H1 (cell line): ENCODE measurements around the gene MYO1D. TPM values are rescaled to one million over a fixed set of nuclear protein-coding genes. Genes with fewer than 3 reads are reported as not detected.

Source experiments
- CTCF ChIA-PET: fragments of 300-600 bp; sonication (Branson Sonifier 250); formaldehyde crosslinking; loops from one replicate; lab custom pipeline; 2021; ENCODE audit not compliant: partially characterized antibody; lab: Charles Lee
- POLR2A ChIA-PET: fragments of 300-600 bp; sonication (Branson Sonifier 250); formaldehyde crosslinking; loops from one replicate; lab custom pipeline; 2021; ENCODE audit warnings: inconsistent platforms; ENCODE audit not compliant: partially characterized antibody; lab: Charles Lee
- DNase-seq, 2 experiments: peaks; one replicate each; pipeline versions ENCODE4 v3.0.0 to v3.0.0-alpha.2; 2010 to 2022; ENCODE audit warnings: low spot score in 2 of 2, low read depth in 1 of 2, mixed read lengths in 1 of 2
- FAIRE-seq: peaks from 2 replicates; lab custom pipeline; 2011; peaks lifted over from hg19 to GRCh38; lab: Jason Lieb, UNC
- H2AFZ ChIP-seq: 2 replicates; pipeline ENCODE4 v1.8.1; 2012; ENCODE audit warnings: low read length, inconsistent platforms
- H2AK5ac ChIP-seq: 2 replicates; pipeline ENCODE4 v1.6.1; 2013; ENCODE audit warnings: low read depth, low read length
- H2BK120ac ChIP-seq: replicated peaks from 2 replicates; pipeline ENCODE3; 2013; ENCODE audit warnings: low read depth, low read length, inconsistent platforms
- H2BK12ac ChIP-seq: 2 replicates; pipeline ENCODE4 v1.6.1; 2013; ENCODE audit warnings: low read depth, low read length
- H2BK15ac ChIP-seq: 2 replicates; pipeline ENCODE4 v1.6.1; 2013; ENCODE audit warnings: low read length
- H2BK20ac ChIP-seq: 2 replicates; pipeline ENCODE4 v1.6.1; 2013; ENCODE audit warnings: low read length
- H2BK5ac ChIP-seq: 2 replicates; pipeline ENCODE4 v1.6.1; 2013; ENCODE audit warnings: low read depth, low read length
- H3K14ac ChIP-seq: 2 replicates; pipeline ENCODE4 v1.6.1; 2013; ENCODE audit warnings: inconsistent platforms; ENCODE audit not compliant: insufficient read length
- H3K18ac ChIP-seq: 2 replicates; pipeline ENCODE4 v1.6.1; 2013; ENCODE audit warnings: low read length; ENCODE audit errors: extremely low read depth
- H3K23ac ChIP-seq: 2 replicates; pipeline ENCODE4 v1.6.1; 2013; ENCODE audit warnings: inconsistent platforms; ENCODE audit not compliant: insufficient read length
- H3K23me2 ChIP-seq: 2 replicates; pipeline ENCODE4 v1.6.1; 2013; ENCODE audit warnings: low read depth, low read length
- H3K27ac ChIP-seq: 2 replicates; pipeline ENCODE4 v1.6.1; 2011; ENCODE audit warnings: low read depth, low read length, inconsistent platforms
- H3K27me3 ChIP-seq, 4 experiments: replicated peaks in 1 of 4; 1 replicate in 1 of 4; 2 replicates in 3 of 4; pipeline versions ENCODE4 v1.6.1 to v1.8.1; 2011 to 2013; ENCODE audit warnings: low read length in 3 of 4, mild to moderate bottlenecking in 3 of 4, inconsistent platforms in 2 of 4, mixed read lengths in 2 of 4, moderate library complexity in 1 of 4; ENCODE audit not compliant: control insufficient read depth in 3 of 4, insufficient read depth in 3 of 4; ENCODE audit errors: extremely low read depth in 1 of 4
- H3K36me3 ChIP-seq, 4 experiments: 2 replicates each; pipeline versions ENCODE4 v1.6.1 to v1.8.1; 2011 to 2013; ENCODE audit warnings: mild to moderate bottlenecking in 4 of 4, low read length in 3 of 4, moderate library complexity in 2 of 4, control low read depth in 1 of 4, inconsistent platforms in 1 of 4; ENCODE audit not compliant: insufficient read depth in 4 of 4, control insufficient read depth in 2 of 4
- H3K4ac ChIP-seq: replicated peaks from 2 replicates; pipeline ENCODE3; 2013; ENCODE audit warnings: low read length, low read depth, mixed read lengths, inconsistent platforms; ENCODE audit not compliant: insufficient read length
- H3K4me1 ChIP-seq, 4 experiments: replicated peaks in 1 of 4; 1 replicate in 1 of 4; 2 replicates in 3 of 4; pipeline versions ENCODE4 v1.6.1 to v1.8.1; 2011 to 2013; ENCODE audit warnings: low read length in 3 of 4, inconsistent platforms in 2 of 4, mixed read lengths in 1 of 4; ENCODE audit not compliant: insufficient read depth in 4 of 4, control insufficient read depth in 3 of 4
- H3K4me2 ChIP-seq, 2 experiments: 2 replicates each; pipeline versions ENCODE4 v1.6.1 to v1.8.1; 2011 to 2013; ENCODE audit warnings: low read depth in 2 of 2, low read length in 2 of 2, control low read depth in 1 of 2, inconsistent platforms in 1 of 2, mild to moderate bottlenecking in 1 of 2; ENCODE audit not compliant: insufficient read depth in 1 of 2
- H3K4me3 ChIP-seq, 4 experiments: fragments of 200-600, 300-600 bp in 1 of 4; sonication (generic), shearing (Covaris generic), sonication (Bioruptor Twin) in 1 of 4; 2 replicates each; pipeline versions ENCODE4 v1.5.1 to v1.8.1; 2011 to 2016; ENCODE audit warnings: low read length in 4 of 4, low read depth in 3 of 4, control low read depth in 2 of 4, inconsistent platforms in 2 of 4, mild to moderate bottlenecking in 2 of 4, mixed read lengths in 1 of 4, moderate library complexity in 1 of 4; ENCODE audit not compliant: insufficient read depth in 2 of 4; ENCODE audit errors: extremely low read depth in 1 of 4
- H3K56ac ChIP-seq: replicated peaks from 2 replicates; pipeline ENCODE3; 2013; ENCODE audit warnings: low read depth, mild to moderate bottlenecking, mixed read lengths, low read length, inconsistent platforms; ENCODE audit not compliant: insufficient read length
- H3K79me1 ChIP-seq: 2 replicates; pipeline ENCODE4 v1.6.1; 2013; ENCODE audit warnings: low read depth, low read length, control low read depth
- H3K79me2 ChIP-seq, 2 experiments: 2 replicates each; pipeline versions ENCODE4 v1.6.1 to v1.8.1; 2012 to 2013; ENCODE audit warnings: low read length in 2 of 2, mild to moderate bottlenecking in 2 of 2, inconsistent platforms in 1 of 2; ENCODE audit not compliant: insufficient read depth in 2 of 2, control insufficient read depth in 1 of 2
- H3K9ac ChIP-seq, 4 experiments: replicated peaks in 1 of 4; 1 replicate in 1 of 4; 2 replicates in 3 of 4; pipeline versions ENCODE4 v1.6.1 to v1.8.1; 2011 to 2013; ENCODE audit warnings: low read depth in 3 of 4, low read length in 3 of 4, control low read depth in 2 of 4, mild to moderate bottlenecking in 2 of 4, moderate library complexity in 2 of 4, inconsistent platforms in 1 of 4; ENCODE audit errors: extremely low read depth in 1 of 4
- H3K9me3 ChIP-seq, 2 experiments: 2 replicates each; pipeline versions ENCODE4 v1.6.1 to v1.8.1; 2012 to 2013; ENCODE audit warnings: mild to moderate bottlenecking in 2 of 2, moderate library complexity in 2 of 2, control low read depth in 1 of 2, inconsistent platforms in 1 of 2, low read depth in 1 of 2, low read length in 1 of 2, mixed read lengths in 1 of 2; ENCODE audit not compliant: insufficient read depth in 2 of 2
- H4K20me1 ChIP-seq, 2 experiments: replicated peaks in 1 of 2; 2 replicates each; pipeline versions ENCODE3 to v1.8.1; 2011 to 2013; ENCODE audit warnings: inconsistent platforms in 2 of 2, low read length in 2 of 2, mild to moderate bottlenecking in 1 of 2; ENCODE audit not compliant: insufficient read depth in 2 of 2, control insufficient read depth in 1 of 2
- H4K5ac ChIP-seq: 2 replicates; pipeline ENCODE4 v1.6.1; 2013; ENCODE audit warnings: low read length, low read depth, mixed read lengths, inconsistent platforms; ENCODE audit not compliant: insufficient read length
- H4K8ac ChIP-seq: 2 replicates; pipeline ENCODE4 v1.8.0; 2013; ENCODE audit warnings: mild to moderate bottlenecking, moderate library complexity, low read length, inconsistent platforms; ENCODE audit not compliant: insufficient read depth; ENCODE audit errors: extremely low read depth
- H4K91ac ChIP-seq: replicated peaks from 2 replicates; pipeline ENCODE3; 2013; ENCODE audit warnings: low read length, mixed read lengths, inconsistent platforms; ENCODE audit not compliant: insufficient read length
- CBX5 ChIP-seq: fragments of 300-800, 300-1000 bp; sonication (generic); IDR thresholded peaks from 2 replicates; pipeline ENCODE4 v1.7.1; 2016; ENCODE audit warnings: antibody characterized with exemption, low read length, low read depth
- CEBPB ChIP-seq: IDR thresholded peaks from 2 replicates; pipeline ENCODE4 v1.6.1; 2012; ENCODE audit warnings: low read depth, low read length
- CHD1 ChIP-seq: IDR thresholded peaks from 2 replicates; pipeline ENCODE4 v1.6.1; 2012; ENCODE audit warnings: low read depth, low read length, improper control_type of control experiment
- CREB1 ChIP-seq: IDR thresholded peaks from 2 replicates; pipeline ENCODE4 v1.6.1; 2012; ENCODE audit warnings: inconsistent platforms
- EGR1 ChIP-seq: IDR thresholded peaks from 2 replicates; pipeline ENCODE4 v1.6.1; 2011; ENCODE audit warnings: low read depth, low read length, borderline replicate concordance
- KDM1A ChIP-seq: fragments of 200-600, 300-600 bp; sonication (generic); IDR thresholded peaks from 2 replicates; pipeline ENCODE4 v1.7.1; 2016; ENCODE audit warnings: mild to moderate bottlenecking, low read length, borderline replicate concordance
- MAFK ChIP-seq: IDR thresholded peaks from 2 replicates; pipeline ENCODE4 v1.6.1; 2012; ENCODE audit warnings: low read depth, mild to moderate bottlenecking, improper control_type of control experiment, low read length
- POU5F1 ChIP-seq: IDR thresholded peaks from 2 replicates; pipeline ENCODE4 v1.6.1; 2011; ENCODE audit warnings: low read depth, mild to moderate bottlenecking, low read length, moderate library complexity
- RBBP5 ChIP-seq: IDR thresholded peaks from 2 replicates; pipeline ENCODE4 v1.7.1; 2012; ENCODE audit warnings: low read depth, mild to moderate bottlenecking, inconsistent platforms, low read length, moderate library complexity, borderline replicate concordance
- RXRA ChIP-seq: IDR thresholded peaks from 2 replicates; pipeline ENCODE4 v1.6.1; 2011; ENCODE audit warnings: low read depth, mild to moderate bottlenecking, low read length, moderate library complexity; ENCODE audit not compliant: insufficient read depth
- SIX5 ChIP-seq: IDR thresholded peaks from 2 replicates; pipeline ENCODE4 v1.6.1; 2011; ENCODE audit warnings: mild to moderate bottlenecking, low read depth, low read length
- SP4 ChIP-seq: IDR thresholded peaks from 2 replicates; pipeline ENCODE4 v1.6.1; 2012; ENCODE audit warnings: low read length, inconsistent platforms
- TBP ChIP-seq: IDR thresholded peaks from 2 replicates; pipeline ENCODE4 v1.6.1; 2011; ENCODE audit warnings: low read depth, low read length, improper control_type of control experiment
- TCF12 ChIP-seq: IDR thresholded peaks from 2 replicates; pipeline ENCODE4 v1.6.1; 2011; ENCODE audit warnings: low read depth, mild to moderate bottlenecking, low read length
- TEAD4 ChIP-seq: IDR thresholded peaks from 2 replicates; pipeline ENCODE4 v1.6.1; 2012; ENCODE audit warnings: low read depth, low read length, inconsistent platforms, mixed read lengths
- WGBS, 2 experiments: shearing (Covaris generic) in 1 of 2; methylation state at CpG; one replicate each; pipeline versions ENCODE4 v1.1.6 to v1.1.7; 2013 to 2015; ENCODE audit warnings: low lambda C conversion rate in 2 of 2, mixed read lengths in 2 of 2, inconsistent platforms in 1 of 2, low coverage in 1 of 2, missing lambda C conversion rate in 1 of 2; ENCODE audit not compliant: insufficient replicate concordance in 2 of 2, insufficient coverage in 1 of 2, insufficient read length in 1 of 2; ENCODE audit errors: extremely low coverage in 1 of 2, missing lambda C conversion rate in 1 of 2; 5-methylcytosine and 5-hydroxymethylcytosine counted together
- polyA plus RNA-seq, 7 experiments: library from polyadenylated mRNA; depleted of rRNA in 3 of 7; stranded (reverse) in 5 of 7; unstranded in 2 of 7; fragments of >200 nt in 5 of 7; fragments of 200-250 nt in 2 of 7; gene quantifications; 1 replicate in 5 of 7; 2 replicates in 1 of 7; 4 replicates in 1 of 7; pipeline versions ENCODE4 v1.2.1 to v1.2.3, GENCODE V29; 2011 to 2013; ENCODE audit warnings: missing spikeins in 2 of 7, mixed read lengths in 2 of 7
- total RNA-seq: library from RNA; stranded (reverse); fragmentation: NEBNext Ultra II Directional; extraction: Animal tissue kit (Norgen Biotek cat#: 25700); gene quantifications from 2 replicates; pipeline ENCODE4 v1.2.1, GENCODE V29; 2021
- TF ChIP-seq, protein P1 (sequence below): IDR thresholded peaks from 2 replicates; pipeline ENCODE4 v1.6.1; 2011; ENCODE audit warnings: low read depth, mild to moderate bottlenecking, low read length; ENCODE audit not compliant: insufficient read depth

MYO1D gene
- total and polyA plus RNA-seq, 2 of the 8 experiments (the other 6 are each of a cell fraction or from before 2014, with no cell fraction given), result 6.5 to 25.4 TPM

GRCh38 chr17:32651084-32651483 lies 225.8 kb downstream of the MYO1D start:
- H3K4me2 ChIP-seq, result no peak overlapping the region
- H4K20me1 ChIP-seq, result no peaks in the 10 kb centered on the region
- H2BK120ac ChIP-seq, result no peak overlapping the region
- no peak overlapping the region for H2BK15ac ChIP-seq
- no peak overlapping the region for H2BK5ac ChIP-seq
- DNase-seq (no peak), FAIRE-seq (no peak)
- ChIA-PET POLR2A (no interaction called here), CTCF (interaction anchor here (4.5 kb wide), 1 partner anchor 7 kb away, joined by 26 read pairs; no protein-coding TSS in a partner anchor)
- WGBS, 2 experiments, result 92% methylated on average over 2 of the region's 2 CpGs; no CpG with 5 or more reads in 1 of the 2 experiments
- H3K23me2 ChIP-seq, result no peaks in the 10 kb centered on the region
- H4K5ac ChIP-seq, result no peak overlapping the region
- no peaks in the 10 kb centered on the region for H3K79me1 ChIP-seq
- H3K27ac ChIP-seq, result no peak overlapping the region
- no peak overlapping the region for H3K23ac ChIP-seq
- peaks cover 0 to 7% (median 3%) of the 10 kb centered on the region in 4 experiments; a peak in 3 of 8 replicates for H3K36me3 ChIP-seq
- no peak overlapping the region for H3K18ac ChIP-seq
- H3K9ac ChIP-seq, result no peak overlapping the region
- H2AK5ac ChIP-seq, result no peak overlapping the region
- H3K79me2 ChIP-seq, result no peaks in the 10 kb centered on the region
- no peak overlapping the region for H3K4me3 ChIP-seq
- H3K4ac ChIP-seq, result no peak overlapping the region
- H4K91ac ChIP-seq, result no peak overlapping the region
- H3K14ac ChIP-seq, result no peak overlapping the region
- no peaks in the 10 kb centered on the region for H3K4me1 ChIP-seq
- H2BK12ac ChIP-seq, result no peak overlapping the region
- no peak overlapping the region for H3K56ac ChIP-seq
- no peak overlapping the region for H2BK20ac ChIP-seq
- H3K9me3 ChIP-seq, result peaks cover 0 to 5% of the 10 kb centered on the region in 2 experiments; a peak in 1 of 4 replicates
- H2AFZ ChIP-seq, result no peak overlapping the region
- H3K27me3 ChIP-seq, result no peaks in the 10 kb centered on the region
- H4K8ac ChIP-seq, result no peak overlapping the region
- TF ChIP-seq TBP (no peak), TEAD4 (no peak), CEBPB (no peak), SP4 (no peak), RBBP5 (no peak), TCF12 (no peak), CREB1 (no peak), POU5F1 (no peak), CHD1 (no peak), RXRA (no peak), SIX5 (no peak), EGR1 (no peak), MAFK (no peak), CBX5 (no peak), KDM1A (no peak)
- TF ChIP-seq, protein P1, sequence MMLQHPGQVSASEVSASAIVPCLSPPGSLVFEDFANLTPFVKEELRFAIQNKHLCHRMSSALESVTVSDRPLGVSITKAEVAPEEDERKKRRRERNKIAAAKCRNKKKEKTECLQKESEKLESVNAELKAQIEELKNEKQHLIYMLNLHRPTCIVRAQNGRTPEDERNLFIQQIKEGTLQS, result no peak
